NCI-H187 (cell line): ENCODE measurements around the gene AQP5.
"Not testable (repeated sequence)": the region's sequence is repeated elsewhere in the genome, so short reads cannot be mapped to it uniquely, and the experiment has no call there.

ENCODE experiments used
- DNase-seq, 2 experiments: peaks; one replicate each; lab custom pipeline; 2025; lab: John Stamatoyannopoulos, UW

The AQP5 gene

GRCh38 chr12:49980501-49981349 is 19.1 kb downstream of the AQP5 start:
- DNase-seq: no peak

DNA sequence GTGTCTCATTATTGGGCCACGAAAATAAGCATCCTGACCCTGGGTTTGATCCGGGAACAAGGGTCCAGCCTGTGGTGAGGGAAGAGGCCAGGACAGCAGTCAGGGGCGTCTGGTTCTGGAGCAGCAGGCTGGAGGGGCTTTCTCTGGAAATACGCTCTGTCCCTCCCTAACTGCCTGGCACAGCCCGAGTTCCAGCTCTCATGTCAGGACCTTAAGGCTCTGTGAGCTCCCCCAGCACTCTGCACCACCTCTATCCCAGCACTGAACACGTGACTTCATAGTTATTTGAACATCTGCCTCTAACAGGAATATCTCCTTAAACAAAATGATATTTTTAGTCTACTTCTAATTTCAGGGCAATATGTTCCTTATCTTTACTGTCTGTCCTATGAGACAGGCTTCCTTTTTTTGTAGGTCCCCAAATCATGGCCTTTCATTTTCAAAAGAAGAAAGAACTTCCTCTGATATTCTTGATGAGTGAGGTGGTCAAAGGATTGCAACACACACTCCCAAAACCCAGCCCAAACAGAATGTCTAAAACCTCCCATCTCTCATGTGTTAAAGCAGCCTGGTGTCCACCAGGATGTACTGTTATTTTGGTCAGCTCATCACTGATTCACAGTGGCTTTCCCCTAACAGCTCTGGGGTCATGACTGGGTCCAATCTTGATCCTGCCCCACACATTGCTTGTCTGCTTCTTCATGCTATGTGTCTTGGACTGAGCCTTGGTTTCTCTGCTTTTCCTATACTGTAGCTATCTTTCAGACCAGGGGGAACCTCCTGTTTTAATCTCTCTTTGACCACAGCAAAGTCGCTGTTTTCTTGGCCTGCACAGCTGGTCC is 20.8 kb downstream of the AQP5 start:
- no peak for DNase-seq

DNA sequence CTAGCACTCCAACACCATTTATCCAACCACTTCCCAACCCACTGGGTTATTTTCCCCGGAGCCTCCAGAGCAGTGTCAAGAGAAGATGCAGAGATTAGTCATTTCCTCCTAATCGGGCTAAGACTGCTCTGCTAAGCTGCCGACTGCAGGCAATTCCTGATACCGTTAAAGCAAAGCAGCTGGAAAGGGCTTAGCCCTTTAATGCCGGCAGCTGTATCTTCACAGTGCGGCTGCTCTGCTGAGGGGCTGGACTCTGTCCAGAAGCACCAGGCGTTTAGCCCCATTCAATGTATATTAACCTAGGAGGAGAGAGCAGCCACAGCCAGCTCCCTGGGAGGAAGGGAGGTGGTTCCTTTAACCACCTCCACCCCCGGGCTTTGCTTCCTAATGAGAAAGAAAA is 22.2 kb downstream of the AQP5 start:
- DNase-seq: no peak

DNA sequence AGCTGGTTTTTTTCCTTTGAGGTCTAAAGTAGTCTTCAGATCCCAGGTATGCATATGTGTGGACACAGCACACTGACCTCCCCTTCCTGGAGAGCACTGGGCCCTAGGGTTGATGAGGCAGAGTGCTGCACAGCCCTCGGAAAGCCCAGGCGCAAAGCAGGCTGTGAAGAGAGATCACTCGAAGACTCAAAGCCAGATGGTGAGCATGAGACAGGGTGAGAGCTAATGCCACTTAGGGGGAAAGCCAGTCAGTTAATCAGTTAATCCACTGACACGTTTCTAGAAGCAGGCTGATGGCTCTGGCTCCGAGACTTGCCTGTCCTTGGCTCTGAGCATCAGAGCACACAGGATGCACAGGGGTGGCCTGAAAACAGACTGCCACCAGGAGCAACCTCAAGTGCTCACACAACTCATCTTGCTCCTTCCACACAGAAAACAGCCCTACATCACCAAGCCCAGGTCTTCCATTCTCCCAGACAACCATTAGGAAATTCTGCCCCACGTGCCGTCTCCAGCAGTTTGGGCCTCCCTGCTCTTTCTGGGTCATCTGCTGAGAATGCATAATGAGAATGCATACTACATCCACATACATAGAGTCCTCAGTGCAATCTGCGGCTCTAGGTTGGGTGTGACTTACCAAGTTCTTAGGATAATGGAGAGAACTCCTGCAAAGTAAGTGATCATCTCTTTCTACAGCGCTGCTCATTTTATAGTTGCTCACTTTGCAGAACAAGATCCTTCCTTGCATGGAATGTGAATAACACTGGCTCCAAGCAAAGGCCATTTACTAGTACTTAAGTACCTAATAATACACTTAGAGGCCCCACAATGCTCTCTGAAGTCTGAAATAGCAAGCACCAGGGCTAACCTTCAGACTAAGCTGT is 23.0 kb downstream of the AQP5 start:
- DNase-seq: no peak

GRCh38 chr12:49985981-49986380 is 24.3 kb downstream of the AQP5 start:
- no peak for DNase-seq

DNA sequence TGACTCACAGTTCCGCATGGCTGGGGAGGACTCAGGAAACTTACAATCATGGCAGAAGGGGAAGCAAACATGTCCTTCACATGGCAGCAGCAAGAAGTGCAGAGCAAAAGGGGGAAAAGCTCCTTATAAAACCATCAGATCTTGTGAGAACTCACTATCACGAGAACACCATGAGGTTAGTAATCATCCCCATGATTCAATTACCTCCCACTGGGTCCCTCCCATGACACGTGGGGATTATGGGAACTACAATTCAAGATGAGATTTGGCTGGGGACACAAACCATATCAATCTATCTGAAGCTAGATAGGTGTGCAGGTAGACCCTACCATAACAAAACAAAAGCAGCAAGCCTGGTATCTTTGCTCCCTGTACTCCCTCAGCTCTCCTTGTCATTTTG is 24.8 kb downstream of the AQP5 start:
- DNase-seq: not testable (repeated sequence)

- DNase-seq: no peak
Observed at GRCh38 chr12:49987625-49988303, 26.1 kb downstream of the AQP5 start.

GRCh38 chr12:49989400-49989799 is 27.7 kb downstream of the AQP5 start:
- DNase-seq: not testable (repeated sequence)

DNA sequence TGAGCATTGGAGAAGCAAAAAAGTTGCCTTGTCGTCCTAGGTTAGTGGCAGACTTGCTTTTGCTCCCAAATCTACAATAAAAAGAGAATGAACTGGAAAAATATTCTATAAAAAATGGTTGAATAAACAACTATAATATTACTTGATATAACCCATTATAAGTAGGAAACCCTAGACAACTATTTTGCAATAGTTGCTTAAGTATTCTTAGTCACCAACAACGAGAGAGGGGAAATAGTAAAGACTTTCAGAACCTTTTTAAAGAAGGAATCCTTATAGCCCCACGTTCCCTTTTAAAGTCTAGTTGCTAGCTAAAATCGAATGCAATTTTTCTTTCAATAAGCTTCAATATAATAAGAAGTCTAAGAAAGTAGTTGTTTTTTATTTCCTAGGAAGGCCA is 28.6 kb downstream of the AQP5 start:
- DNase-seq: no peak

DNA sequence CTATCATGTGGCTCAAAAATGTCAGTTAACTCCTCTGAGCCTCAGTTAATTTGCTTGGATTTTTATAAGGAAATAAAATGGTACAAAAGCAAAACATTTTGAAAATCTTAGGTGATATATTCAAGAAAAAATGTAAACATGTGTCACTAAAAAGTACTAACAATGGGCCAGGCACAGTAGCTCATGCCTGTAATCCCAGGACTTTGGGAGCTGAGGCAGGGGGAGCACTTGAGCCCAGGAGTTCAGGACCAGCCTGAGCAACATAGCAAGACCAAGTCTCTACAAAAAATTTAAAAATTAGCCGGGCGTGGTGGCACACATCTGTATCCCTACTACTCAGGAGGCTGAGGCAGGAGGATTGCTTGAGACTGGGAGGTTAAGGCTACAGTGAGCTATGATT is 36.8 kb downstream of the AQP5 start:
- DNase-seq: no peak

- DNase-seq: no peak
Observed at GRCh38 chr12:50003595-50003994, 41.9 kb downstream of the AQP5 start.

- DNase-seq: no peak
Observed at GRCh38 chr12:50004696-50005095, 43.0 kb downstream of the AQP5 start.

DNA sequence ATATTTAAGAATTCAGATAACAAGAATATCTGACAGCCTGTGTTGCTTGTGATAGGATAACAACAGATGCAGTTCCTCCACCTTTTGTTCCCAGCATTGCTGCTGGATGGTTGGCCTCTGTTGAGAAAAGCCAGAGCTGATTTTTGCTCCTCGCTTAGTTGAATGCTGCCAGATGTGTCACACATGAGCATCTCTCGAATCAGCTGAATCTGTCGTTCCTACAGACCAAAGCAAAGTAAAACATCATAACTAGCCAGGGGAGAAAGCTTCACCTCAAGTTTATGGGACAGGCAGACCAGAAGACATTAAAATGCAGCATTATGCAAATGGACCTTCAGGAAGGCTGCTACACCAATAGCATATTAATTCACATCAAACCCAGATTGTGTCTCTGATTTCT is 43.5 kb downstream of the AQP5 start:
- DNase-seq: no peak

DNA sequence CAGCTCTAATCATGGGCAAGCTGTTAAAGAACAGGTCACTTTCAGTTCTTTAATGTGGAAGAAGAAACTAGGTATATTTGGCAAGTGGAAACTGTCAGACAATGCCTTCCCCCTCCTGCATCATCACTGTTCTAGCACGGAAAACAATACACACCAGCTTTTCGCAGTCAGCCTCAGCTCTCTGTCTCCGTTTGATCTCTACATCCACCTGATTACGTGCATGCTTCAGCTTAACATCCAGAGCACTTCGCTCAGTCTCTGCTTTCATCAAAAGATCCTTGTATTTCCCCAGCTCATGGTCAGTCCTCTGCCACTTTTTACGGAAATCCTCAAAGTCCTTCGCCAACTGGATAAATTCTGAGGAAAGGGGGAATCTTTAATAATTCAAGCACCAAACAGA is 44.6 kb downstream of the AQP5 start:
- DNase-seq: no peak

DNA sequence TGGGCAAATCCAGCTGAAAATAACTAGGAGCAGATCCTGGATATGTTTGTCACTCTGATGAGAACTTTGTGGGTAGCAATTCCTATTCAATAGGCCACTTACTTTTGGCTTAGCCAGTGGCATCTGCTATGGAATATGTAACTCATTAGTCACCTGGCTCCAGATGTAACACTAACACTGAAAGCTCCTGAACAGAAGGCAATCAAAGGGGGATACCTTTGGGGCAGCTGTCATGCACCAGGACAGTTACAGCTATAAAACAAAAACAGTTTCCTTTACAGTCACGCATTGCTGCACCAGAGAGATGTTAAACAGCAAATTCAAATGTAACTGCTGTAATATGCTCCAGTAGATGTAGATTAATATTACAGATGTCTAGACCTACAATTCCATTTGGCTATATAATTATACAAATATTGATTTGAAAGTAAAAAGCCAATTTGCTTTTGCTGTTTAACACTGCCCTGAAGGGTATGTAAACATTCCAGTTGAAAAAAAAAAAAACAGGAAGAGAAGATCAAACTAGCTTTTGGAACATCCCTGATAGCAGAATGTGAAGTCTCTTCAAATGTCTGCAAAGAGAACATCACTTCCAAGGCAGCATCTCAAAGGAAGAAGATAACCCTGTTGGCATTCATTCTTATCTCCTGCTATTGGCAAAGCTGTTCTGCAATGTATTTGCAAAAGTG is 45.2 kb downstream of the AQP5 start:
- no peak for DNase-seq

DNA sequence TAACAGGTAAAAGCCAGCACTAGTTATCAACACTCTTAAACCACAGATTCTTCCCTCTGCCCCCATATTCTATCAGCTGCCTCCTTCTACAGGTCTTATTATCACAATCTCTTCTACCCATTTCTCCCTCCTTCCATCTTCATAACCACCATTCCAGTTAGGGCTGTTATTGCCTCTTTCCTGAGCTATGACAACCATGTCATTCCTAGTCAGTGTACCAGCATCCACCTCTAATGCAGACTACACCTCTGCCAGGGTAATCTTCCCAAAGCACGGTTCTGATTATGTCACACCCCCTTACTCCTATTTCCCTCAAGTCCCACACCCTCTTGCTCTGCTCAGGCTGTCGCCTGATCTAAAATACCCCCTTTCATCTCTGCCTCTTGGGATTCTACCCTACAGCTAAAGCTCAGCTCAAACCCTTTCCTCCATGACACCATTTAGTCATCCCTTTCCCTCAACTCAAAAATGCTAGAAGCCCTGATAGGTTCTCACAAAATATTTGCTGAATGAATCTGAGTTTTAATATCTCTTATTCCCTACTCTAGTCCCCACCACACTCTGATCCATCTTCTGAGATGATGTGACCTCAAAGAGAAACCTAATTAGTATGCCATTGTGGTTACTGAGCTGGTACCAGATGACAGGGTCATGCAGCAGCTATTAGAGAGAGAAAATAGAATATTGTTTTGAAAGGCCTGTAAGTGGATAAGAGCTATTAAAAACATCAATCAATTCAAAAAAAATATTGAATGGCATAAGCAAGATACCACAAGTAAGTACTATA is 51.9 kb downstream of the AQP5 start:
- DNase-seq: no peak

DNA sequence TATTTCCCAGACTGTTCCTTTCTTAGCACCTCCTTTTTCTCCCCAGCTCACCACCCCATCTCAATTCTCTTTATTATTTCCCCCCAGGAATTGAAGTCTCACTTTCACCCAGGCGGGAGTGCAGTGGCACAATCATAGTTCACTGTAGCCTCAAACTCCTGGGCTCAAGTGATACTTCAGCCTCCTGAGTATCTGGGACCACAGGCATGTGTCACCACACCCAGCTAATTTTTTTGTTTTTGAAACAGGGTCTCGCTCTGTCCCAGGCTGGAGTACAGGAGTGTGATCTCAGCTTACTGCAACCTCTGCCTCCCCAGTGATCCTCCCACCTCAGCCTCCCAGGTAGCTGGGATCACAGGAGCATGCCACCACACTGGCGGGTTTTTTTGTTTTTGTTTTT is 52.7 kb downstream of the AQP5 start:
- DNase-seq: no peak
